Smooth muscle cell (in vitro differentiated cells): ENCODE data around the gene EMILIN3. TPM values are rescaled to one million over a fixed set of nuclear protein-coding genes. Genes with fewer than 3 reads are reported as not detected.
"Not testable (repeated sequence)": the region's sequence is repeated elsewhere in the genome, so short reads cannot be mapped to it uniquely, and the experiment has no call there.

Source experiments
- DNase-seq: peaks from one replicate; lab custom pipeline; 2025; ENCODE audit not compliant: unreplicated experiment; lab: John Stamatoyannopoulos, UW
- H2AFZ ChIP-seq: fragments of 200-600 bp; sonication (generic); 2 replicates; pipeline ENCODE4 v1.6.0; 2016; ENCODE audit warnings: antibody characterized with exemption, low read depth, mild to moderate bottlenecking
- H3F3A ChIP-seq: fragments of 200-600 bp; sonication (generic); 2 replicates; pipeline ENCODE4 v1.6.0; 2017; ENCODE audit warnings: antibody characterized with exemption, low read depth
- H3K27ac ChIP-seq: fragments of 200-600 bp; sonication (generic); 2 replicates; pipeline ENCODE4 v1.5.1; 2016; ENCODE audit warnings: low read depth, mild to moderate bottlenecking
- H3K27me3 ChIP-seq: fragments of 200-600 bp; sonication (generic); 2 replicates; pipeline ENCODE4 v1.6.1; 2016; ENCODE audit warnings: low read depth, mild to moderate bottlenecking
- H3K36me3 ChIP-seq: fragments of 200-600 bp; sonication (generic); 2 replicates; pipeline ENCODE4 v1.5.1; 2016; ENCODE audit warnings: low read depth
- H3K4me1 ChIP-seq: fragments of 200-600 bp; sonication (generic); 2 replicates; pipeline ENCODE4 v1.5.1; 2016; ENCODE audit warnings: low read depth
- H3K4me2 ChIP-seq: fragments of 200-600 bp; sonication (generic); 2 replicates; pipeline ENCODE4 v1.6.0; 2016; ENCODE audit warnings: mild to moderate bottlenecking
- H3K4me3 ChIP-seq: fragments of 200-600 bp; sonication (generic); 2 replicates; pipeline ENCODE4 v1.5.1; 2016; ENCODE audit warnings: mild to moderate bottlenecking
- H3K79me2 ChIP-seq: fragments of 200-600 bp; sonication (generic); 2 replicates; pipeline ENCODE4 v1.6.0; 2016; ENCODE audit warnings: low read depth, mild to moderate bottlenecking
- H3K9ac ChIP-seq: fragments of 200-600 bp; sonication (generic); 2 replicates; pipeline ENCODE4 v1.6.0; 2016; ENCODE audit warnings: low read depth
- H3K9me3 ChIP-seq: fragments of 200-600 bp; sonication (generic); replicated peaks from 2 replicates; pipeline ENCODE4 v1.5.1; 2016; ENCODE audit warnings: low read depth
- H4K20me1 ChIP-seq: fragments of 200-600 bp; sonication (generic); 2 replicates; pipeline ENCODE4 v1.6.0; 2016; ENCODE audit warnings: low read depth
- CTCF ChIP-seq: fragments of 200-600 bp; sonication (generic); IDR thresholded peaks from 2 replicates; pipeline ENCODE4 v1.5.1; 2017; ENCODE audit warnings: borderline replicate concordance, mild to moderate bottlenecking, antibody characterized with exemption; ENCODE audit not compliant: insufficient read depth, poor library complexity, severe bottlenecking
- WGBS: methylation state at CpG from one replicate; pipeline ENCODE4 v1.1.7; 2016; ENCODE audit warnings: low lambda C conversion rate; 5-methylcytosine and 5-hydroxymethylcytosine counted together
- polyA plus RNA-seq: library from polyadenylated mRNA; unstranded; fragments of >200 nt; fragmentation: Nextera tagmentation; extraction: Ambion mirVana; gene quantifications from 2 replicates; pipeline ENCODE4 v1.2.1, GENCODE V29; 2016
- total RNA-seq: library from RNA; depleted of rRNA; stranded (reverse); fragments of >200 nt; gene quantifications from 2 replicates; pipeline ENCODE4 v1.2.3, GENCODE V29; 2014

EMILIN3 gene
- total and polyA plus RNA-seq, 2 experiments from 2014 or later: 0.18 to 0.36 TPM

DNA sequence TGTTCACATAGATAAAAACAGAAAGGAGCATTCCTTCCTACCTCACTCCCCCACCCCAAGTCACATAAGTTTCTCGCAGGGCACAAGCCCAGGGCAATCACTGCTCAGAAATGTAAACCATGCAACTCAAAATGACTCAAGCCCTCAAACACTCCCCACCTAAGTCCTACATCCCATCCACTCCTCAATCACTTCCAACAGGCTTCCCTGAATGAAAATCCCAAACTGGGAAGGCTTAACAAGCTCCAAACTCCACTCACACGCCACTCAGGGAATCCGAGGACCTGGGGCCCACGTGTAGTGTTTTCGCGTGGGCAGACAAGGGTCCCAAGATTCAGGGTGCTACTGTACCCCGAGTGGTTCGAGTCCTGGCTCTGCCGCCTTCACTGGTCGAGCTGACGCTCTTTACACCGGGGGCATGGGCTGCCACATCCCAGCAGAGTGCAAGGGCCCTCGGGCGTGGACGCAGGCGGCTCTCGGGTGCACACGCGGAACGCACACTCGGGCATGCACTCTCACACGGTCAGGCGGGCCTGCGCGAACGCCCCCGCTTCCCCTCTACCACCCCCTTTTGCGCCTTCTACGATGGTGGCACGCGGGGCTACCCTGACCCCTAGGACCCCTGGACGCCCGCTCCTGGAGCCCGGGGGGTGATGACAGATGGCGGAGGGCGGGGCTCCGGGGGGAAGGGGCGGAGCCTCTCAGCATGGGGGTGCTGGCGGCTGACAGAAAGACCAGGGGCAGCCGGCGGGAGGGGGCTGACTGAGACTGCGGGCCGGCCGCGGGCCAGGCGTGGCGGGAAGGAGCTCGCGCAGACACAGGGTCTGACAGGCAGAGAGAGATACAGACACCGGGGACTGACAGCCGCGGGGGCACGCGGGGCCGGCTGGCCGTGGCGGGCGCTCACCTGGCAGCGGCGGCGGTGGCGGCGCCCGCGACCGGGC is 49.7 kb downstream of the EMILIN3 start:
- no peaks in the 10 kb centered on the region for H3K9me3 ChIP-seq
- peak overlapping the region; percentile 82 for H3K9ac ChIP-seq
- WGBS: 2% methylated on average over 41 of the region's 66 CpGs
- H2AFZ ChIP-seq: peak overlapping the region; percentile 56
- no peaks in the 10 kb centered on the region for H3K36me3 ChIP-seq
- H3K79me2 ChIP-seq: peaks cover 34% of the 10 kb centered on the region
- H3K4me2 ChIP-seq: peak overlapping the region; percentile 88
- DNase-seq: peak; percentile 43
- no peaks in the 10 kb centered on the region for H3K4me1 ChIP-seq
- no peaks in the 10 kb centered on the region for H4K20me1 ChIP-seq
- TF ChIP-seq CTCF: no peak
- H3K27ac ChIP-seq: peak overlapping the region; percentile 93
- H3K4me3 ChIP-seq: peak overlapping the region; percentile 64
- no peaks in the 10 kb centered on the region for H3F3A ChIP-seq
- no peaks in the 10 kb centered on the region for H3K27me3 ChIP-seq

- Histone ChIP-seq H3K9ac (peak overlapping the region; percentile 8), H3K27ac (peak overlapping the region; percentile 93)
Observed at GRCh38 chr20:41316051-41316450, 50.6 kb downstream of the EMILIN3 start.

GRCh38 chr20:41314386-41314785 is 52.2 kb downstream of the EMILIN3 start:
- Histone ChIP-seq H2AFZ (no peak overlapping the region), H3K9ac (no peak overlapping the region), H3K4me3 (no peak overlapping the region), H3K27ac (no peak overlapping the region), H3K36me3 (no peaks in the 10 kb centered on the region), H3K27me3 (no peaks in the 10 kb centered on the region), H3F3A (peaks cover 4% of the 10 kb centered on the region), H3K4me1 (no peaks in the 10 kb centered on the region), H3K79me2 (peaks cover 48% of the 10 kb centered on the region), H3K9me3 (no peaks in the 10 kb centered on the region), H4K20me1 (no peaks in the 10 kb centered on the region), H3K4me2 (no peak overlapping the region)
- 90% methylated on average over 2 of the region's 2 CpGs for WGBS
- no peak for TF ChIP-seq CTCF
- no peak for DNase-seq

More at GRCh38 chr20:41316051-41316450, 50.6 kb downstream of the EMILIN3 start:
- Histone ChIP-seq H3K27me3 (no peaks in the 10 kb centered on the region), H3K36me3 (no peaks in the 10 kb centered on the region), H2AFZ (no peak overlapping the region), H3K9me3 (no peaks in the 10 kb centered on the region), H3K4me2 (peak overlapping the region; percentile 88), H3K4me1 (no peaks in the 10 kb centered on the region), H3K79me2 (peaks cover 40% of the 10 kb centered on the region), H4K20me1 (no peaks in the 10 kb centered on the region), H3F3A (no peaks in the 10 kb centered on the region), H3K4me3 (peak overlapping the region; percentile 64)
- TF ChIP-seq CTCF: no peak
- no peak for DNase-seq
- WGBS: 81% methylated on average over 6 of the region's 6 CpGs

DNA sequence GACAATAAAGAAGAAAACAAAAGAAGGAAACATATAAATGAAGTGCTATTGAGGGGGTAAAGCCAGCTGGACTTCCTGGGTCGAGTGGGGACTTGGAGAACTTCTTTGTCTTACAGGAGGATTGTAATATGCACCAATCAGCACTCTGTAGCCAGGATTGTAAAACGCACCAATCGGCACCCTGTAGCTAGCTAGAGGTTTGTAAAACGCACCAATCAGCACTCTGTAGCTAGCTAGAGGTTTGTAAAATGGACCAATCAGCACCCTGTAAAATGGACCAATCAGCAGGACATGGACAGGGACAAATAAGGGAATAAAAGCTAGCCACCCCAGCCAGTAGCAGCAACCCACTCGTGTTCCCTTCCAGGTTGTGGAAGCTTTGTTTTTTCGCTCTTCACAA is 54.6 kb downstream of the EMILIN3 start:
- not testable (repeated sequence) for H3F3A ChIP-seq, H3K4me2 ChIP-seq, H3K4me1 ChIP-seq, H3K9me3 ChIP-seq, H3K9ac ChIP-seq, H3K27me3 ChIP-seq, H3K36me3 ChIP-seq, H2AFZ ChIP-seq, DNase-seq, H3K4me3 ChIP-seq, H3K27ac ChIP-seq, H4K20me1 ChIP-seq
- H3K79me2 ChIP-seq: peaks cover 58% of the 10 kb centered on the region
- 92% methylated on average over 6 of the region's 6 CpGs for WGBS

Other genes starting within 250 kb of the EMILIN3 start
- 45.2 and 77.1 TPM in 2 replicates for gene PLCG1, start 229.3 kb downstream of the EMILIN3 start, total RNA-seq
- gene PLCG1, start 229.3 kb downstream of the EMILIN3 start, polyA plus RNA-seq: 36.9 and 38.5 TPM in 2 replicates
- gene ZHX3, start 49.1 kb downstream of the EMILIN3 start, total RNA-seq: 7.7 and 10.1 TPM in 2 replicates
- 16.9 and 17.1 TPM in 2 replicates for gene ZHX3, start 49.1 kb downstream of the EMILIN3 start, polyA plus RNA-seq
- gene LPIN3, start 26.0 kb downstream of the EMILIN3 start, total RNA-seq: 7.3 and 12.5 TPM in 2 replicates
- gene LPIN3, start 26.0 kb downstream of the EMILIN3 start, polyA plus RNA-seq: 6.9 and 14.0 TPM in 2 replicates